Loucy (cell line): ENCODE measurements around the gene PEX14.

Experiments used
- H2AFZ ChIP-seq: fragments of 200-600 bp; sonication (generic); 2 replicates; pipeline ENCODE4 v1.6.0; 2016; ENCODE audit warnings: antibody characterized with exemption, mild to moderate bottlenecking, low read length, moderate library complexity
- H3F3A ChIP-seq: fragments of 200-600 bp; 2 replicates; pipeline ENCODE4 v1.6.0; 2016; ENCODE audit warnings: antibody characterized with exemption, low read depth, mild to moderate bottlenecking
- H3K27me3 ChIP-seq: fragments of 200-600 bp; sonication (generic); 2 replicates; pipeline ENCODE4 v1.6.1; 2014; ENCODE audit warnings: low read length, mild to moderate bottlenecking; ENCODE audit not compliant: insufficient read depth, poor library complexity, severe bottlenecking
- H3K36me3 ChIP-seq: fragments of 200-600 bp; sonication (generic); 2 replicates; pipeline ENCODE4 v1.6.1; 2016; ENCODE audit warnings: low read length; ENCODE audit not compliant: insufficient read depth
- H3K4me1 ChIP-seq: fragments of 200-600 bp; sonication (generic); 2 replicates; pipeline ENCODE4 v1.5.1; 2014; ENCODE audit warnings: low read length, mild to moderate bottlenecking; ENCODE audit not compliant: insufficient read depth, poor library complexity, severe bottlenecking
- H3K4me2 ChIP-seq: fragments of 200-600 bp; sonication (generic); 2 replicates; pipeline ENCODE4 v1.6.0; 2014; ENCODE audit warnings: antibody characterized with exemption, low read length, low read depth, mild to moderate bottlenecking; ENCODE audit not compliant: poor library complexity, severe bottlenecking
- H3K4me3 ChIP-seq: fragments of 200-600 bp; sonication (generic); 2 replicates; pipeline ENCODE4 v1.5.1; 2014; ENCODE audit warnings: low read length, mild to moderate bottlenecking, mixed read lengths; ENCODE audit not compliant: poor library complexity, severe bottlenecking
- H3K79me2 ChIP-seq: fragments of 200-600 bp; sonication (generic); 2 replicates; pipeline ENCODE4 v1.6.1; 2014; ENCODE audit warnings: low read length; ENCODE audit not compliant: insufficient read depth
- H3K9ac ChIP-seq: fragments of 200-600 bp; sonication (generic); 2 replicates; pipeline ENCODE4 v1.6.0; 2014; ENCODE audit warnings: mild to moderate bottlenecking, low read depth, low read length, moderate library complexity; ENCODE audit not compliant: poor library complexity, severe bottlenecking
- H3K9me2 ChIP-seq: fragments of 200-600 bp; sonication (generic); replicated peaks from 2 replicates; pipeline ENCODE4 v1.6.1; 2016; ENCODE audit warnings: low read depth, low read length, mixed read lengths
- H3K9me3 ChIP-seq: fragments of 200-600 bp; sonication (generic); 2 replicates; pipeline ENCODE4 v1.6.1; 2014; ENCODE audit warnings: mild to moderate bottlenecking, antibody characterized with exemption, low read length, low read depth; ENCODE audit not compliant: insufficient read depth
- H4K20me1 ChIP-seq: fragments of 200-600 bp; sonication (generic); 2 replicates; pipeline ENCODE4 v1.6.0; 2014; ENCODE audit warnings: antibody characterized with exemption, low read length, mild to moderate bottlenecking; ENCODE audit not compliant: insufficient read depth, poor library complexity, severe bottlenecking
- CTCF ChIP-seq: fragments of 200-600 bp; sonication (generic); conservative IDR thresholded peaks from 2 replicates; pipeline ENCODE4 v1.5.1; 2014; ENCODE audit warnings: mild to moderate bottlenecking, antibody characterized with exemption, low read length
- EZH2phosphoT487 ChIP-seq: fragments of 200-600 bp; IDR thresholded peaks from 2 replicates; pipeline ENCODE4 v1.6.1; 2018; ENCODE audit warnings: antibody characterized with exemption, mild to moderate bottlenecking, moderate library complexity, borderline replicate concordance

The PEX14 gene

GRCh38 chr1:10631811-10632593 is 157.3 kb downstream of the PEX14 start:
- H3K4me3 ChIP-seq, result no peak overlapping the region
- H3K4me2 ChIP-seq, result no peak overlapping the region
- peaks cover 4% of the 10 kb centered on the region for H3K4me1 ChIP-seq
- no peak for TF ChIP-seq EZH2phosphoT487
- H3K9ac ChIP-seq, result no peak overlapping the region
- H2AFZ ChIP-seq, result no peak overlapping the region
- no peaks in the 10 kb centered on the region for H3K79me2 ChIP-seq
- H3K9me3 ChIP-seq, result no peaks in the 10 kb centered on the region
- H3K36me3 ChIP-seq, result peaks cover 9% of the 10 kb centered on the region; the same call in 1 of the 2 replicates
- H3K27me3 ChIP-seq, result no peaks in the 10 kb centered on the region
- H3K9me2 ChIP-seq, result no peaks in the 10 kb centered on the region
- H3F3A ChIP-seq, result no peaks in the 10 kb centered on the region
- no peaks in the 10 kb centered on the region for H4K20me1 ChIP-seq

- Histone ChIP-seq H4K20me1 (no peaks in the 10 kb centered on the region), H3K36me3 (peaks cover 4% of the 10 kb centered on the region; the same call in 1 of the 2 replicates), H2AFZ (no peak overlapping the region), H3K4me2 (no peak overlapping the region), H3K4me3 (no peak overlapping the region), H3K9me2 (no peaks in the 10 kb centered on the region), H3K9ac (no peak overlapping the region), H3K79me2 (no peaks in the 10 kb centered on the region), H3K27me3 (no peaks in the 10 kb centered on the region), H3K9me3 (no peaks in the 10 kb centered on the region), H3F3A (no peaks in the 10 kb centered on the region), H3K4me1 (peaks cover 4% of the 10 kb centered on the region)
- TF ChIP-seq EZH2phosphoT487 (no peak), CTCF (no peak)
These were observed 157.9 kb downstream of the PEX14 start for GRCh38 chr1:10632691-10633090.

- Histone ChIP-seq H3K4me3 (no peak overlapping the region), H3K36me3 (peaks cover 4% of the 10 kb centered on the region; the same call in 1 of the 2 replicates), H3F3A (no peaks in the 10 kb centered on the region), H3K9me3 (no peaks in the 10 kb centered on the region), H4K20me1 (no peaks in the 10 kb centered on the region), H3K9ac (no peak overlapping the region), H3K79me2 (no peaks in the 10 kb centered on the region), H3K9me2 (no peaks in the 10 kb centered on the region), H2AFZ (no peak overlapping the region), H3K4me1 (peaks cover 4% of the 10 kb centered on the region), H3K27me3 (no peaks in the 10 kb centered on the region), H3K4me2 (no peak overlapping the region)
- TF ChIP-seq EZH2phosphoT487, result no peak
- TF ChIP-seq CTCF, result no peak
These were observed 158.7 kb downstream of the PEX14 start for GRCh38 chr1:10633416-10633815.

GRCh38 chr1:10634075-10634427 is 159.3 kb downstream of the PEX14 start:
- TF ChIP-seq CTCF (no peak), EZH2phosphoT487 (no peak)
- Histone ChIP-seq H3K4me1 (peaks cover 4% of the 10 kb centered on the region), H3K9me2 (no peaks in the 10 kb centered on the region)

More at GRCh38 chr1:10634075-10634427, 159.3 kb downstream of the PEX14 start:
- H3F3A ChIP-seq, result no peaks in the 10 kb centered on the region
- H3K4me2 ChIP-seq, result no peak overlapping the region
- H3K27me3 ChIP-seq, result no peaks in the 10 kb centered on the region
- no peaks in the 10 kb centered on the region for H4K20me1 ChIP-seq
- H3K4me3 ChIP-seq, result no peak overlapping the region
- H3K9me3 ChIP-seq, result no peaks in the 10 kb centered on the region
- H2AFZ ChIP-seq, result no peak overlapping the region
- H3K9ac ChIP-seq, result no peak overlapping the region
- H3K36me3 ChIP-seq, result peaks cover 4% of the 10 kb centered on the region; the same call in 1 of the 2 replicates
- H3K79me2 ChIP-seq, result no peaks in the 10 kb centered on the region
